Karpas-422 (cell line): Measurements from ENCODE around the gene RPUSD3. TPM values are rescaled to one million over a fixed set of nuclear protein-coding genes. Genes with fewer than 3 reads are reported as not detected.
"Not testable (repeated sequence)": the region's sequence is repeated elsewhere in the genome, so short reads cannot be mapped to it uniquely, and the experiment has no call there.

ENCODE experiments used
- DNase-seq: peaks from one replicate; pipeline ENCODE4 v3.0.0-alpha.2; 2015
- H2AFZ ChIP-seq: fragments of 200-600 bp; sonication (generic); 2 replicates; pipeline ENCODE4 v1.6.1; 2014; ENCODE audit warnings: antibody characterized with exemption, low read length, mixed read lengths
- H3K27ac ChIP-seq: fragments of 200-600 bp; sonication (generic); 2 replicates; pipeline ENCODE4 v1.5.1; 2014; ENCODE audit warnings: mild to moderate bottlenecking, low read length, moderate library complexity
- H3K27me3 ChIP-seq: fragments of 200-600 bp; sonication (generic); 2 replicates; pipeline ENCODE4 v1.6.1; 2014; ENCODE audit warnings: low read length, mixed read lengths
- H3K36me3 ChIP-seq: fragments of 200-600 bp; sonication (generic); 2 replicates; pipeline ENCODE4 v1.6.1; 2014; ENCODE audit warnings: low read length, mixed read lengths; ENCODE audit not compliant: insufficient read depth
- H3K4me1 ChIP-seq: fragments of 200-600 bp; sonication (generic); 2 replicates; pipeline ENCODE4 v1.6.1; 2014; ENCODE audit warnings: mild to moderate bottlenecking, low read length, mixed read lengths
- H3K4me2 ChIP-seq: fragments of 200-600 bp; sonication (generic); 2 replicates; pipeline ENCODE4 v1.6.1; 2014; ENCODE audit warnings: low read length, low read depth, mild to moderate bottlenecking; ENCODE audit not compliant: poor library complexity, severe bottlenecking
- H3K4me3 ChIP-seq: fragments of 200-600 bp; sonication (generic); 2 replicates; pipeline ENCODE4 v1.5.1; 2014; ENCODE audit warnings: mild to moderate bottlenecking, antibody characterized with exemption, low read length, mixed read lengths
- H3K79me2 ChIP-seq: fragments of 200-600 bp; sonication (generic); 2 replicates; pipeline ENCODE4 v1.6.1; 2014; ENCODE audit warnings: mild to moderate bottlenecking, low read length, mixed read lengths
- H3K9ac ChIP-seq: fragments of 200-600 bp; sonication (generic); 2 replicates; pipeline ENCODE4 v1.6.0; 2014; ENCODE audit warnings: low read length
- H3K9me2 ChIP-seq: fragments of 200-600 bp; sonication (generic), shearing (Covaris generic); replicated peaks from 2 replicates; pipeline ENCODE4 v1.6.0; 2014; ENCODE audit warnings: mild to moderate bottlenecking, low read length, moderate library complexity; ENCODE audit not compliant: insufficient read depth
- H3K9me3 ChIP-seq: fragments of 300-700, 200-600 bp; sonication (generic); 2 replicates; pipeline ENCODE4 v1.6.1; 2014; ENCODE audit warnings: low read length, mixed read lengths
- H4K20me1 ChIP-seq: fragments of 200-600 bp; sonication (generic); 2 replicates; pipeline ENCODE4 v1.6.1; 2014; ENCODE audit warnings: mild to moderate bottlenecking, antibody characterized with exemption, low read length, low read depth; ENCODE audit not compliant: insufficient read depth
- total RNA-seq: library from RNA; depleted of rRNA; stranded (reverse); fragments of >200 nt; shearing (Covaris generic); gene quantifications from 2 replicates; pipeline ENCODE4 v1.2.3, GENCODE V29; 2014; ENCODE audit warnings: low replicate concordance

RPUSD3 gene
- total RNA-seq, 1 experiment from 2014 or later = 62.5 TPM

- not testable (repeated sequence) for H3K9me2 ChIP-seq, H3K9me3 ChIP-seq, H3K4me1 ChIP-seq, H3K9ac ChIP-seq, H3K36me3 ChIP-seq, H3K4me3 ChIP-seq, H3K27me3 ChIP-seq, H3K79me2 ChIP-seq, H3K27ac ChIP-seq, H4K20me1 ChIP-seq, DNase-seq, H3K4me2 ChIP-seq, H2AFZ ChIP-seq
These were observed 28.3 kb upstream of the RPUSD3 start for GRCh38 chr3:9872067-9872466.

- H3K79me2 ChIP-seq = no peaks in the 10 kb centered on the region
- no peak overlapping the region for H3K4me2 ChIP-seq
- no peaks in the 10 kb centered on the region for H3K4me1 ChIP-seq
- H4K20me1 ChIP-seq = no peaks in the 10 kb centered on the region
- H3K27ac ChIP-seq = no peak overlapping the region
- H3K9ac ChIP-seq = no peak overlapping the region
- no peak overlapping the region for H2AFZ ChIP-seq
- H3K36me3 ChIP-seq = no peaks in the 10 kb centered on the region
- H3K27me3 ChIP-seq = no peaks in the 10 kb centered on the region
- no peaks in the 10 kb centered on the region for H3K9me2 ChIP-seq
- no peak for DNase-seq
- H3K9me3 ChIP-seq = no peaks in the 10 kb centered on the region
- H3K4me3 ChIP-seq = no peak overlapping the region
These were observed 27.2 kb upstream of the RPUSD3 start for GRCh38 chr3:9870978-9871377.

GRCh38 chr3:9869955-9870354 lies 26.1 kb upstream of the RPUSD3 start:
- H3K27ac ChIP-seq = no peak overlapping the region
- H4K20me1 ChIP-seq = no peaks in the 10 kb centered on the region
- no peaks in the 10 kb centered on the region for H3K9me3 ChIP-seq
- no peaks in the 10 kb centered on the region for H3K9me2 ChIP-seq
- H3K4me2 ChIP-seq = no peak overlapping the region
- no peak overlapping the region for H3K9ac ChIP-seq
- H2AFZ ChIP-seq = no peak overlapping the region
- no peak for DNase-seq
- no peaks in the 10 kb centered on the region for H3K36me3 ChIP-seq
- H3K27me3 ChIP-seq = no peaks in the 10 kb centered on the region
- no peak overlapping the region for H3K4me3 ChIP-seq
- no peaks in the 10 kb centered on the region for H3K79me2 ChIP-seq
- no peaks in the 10 kb centered on the region for H3K4me1 ChIP-seq

- Histone ChIP-seq H3K36me3 (no peaks in the 10 kb centered on the region), H3K4me3 (no peak overlapping the region), H3K4me2 (no peak overlapping the region), H2AFZ (no peak overlapping the region), H3K79me2 (no peaks in the 10 kb centered on the region), H3K9me2 (no peaks in the 10 kb centered on the region), H3K9me3 (no peaks in the 10 kb centered on the region), H3K27ac (no peak overlapping the region), H4K20me1 (no peaks in the 10 kb centered on the region), H3K9ac (no peak overlapping the region), H3K4me1 (no peaks in the 10 kb centered on the region), H3K27me3 (no peaks in the 10 kb centered on the region)
- no peak for DNase-seq
These were observed 23.3 kb upstream of the RPUSD3 start for GRCh38 chr3:9867106-9867505.

- Histone ChIP-seq H3K4me3 (no peak overlapping the region), H3K36me3 (no peaks in the 10 kb centered on the region), H3K9me2 (no peaks in the 10 kb centered on the region), H3K9me3 (no peaks in the 10 kb centered on the region), H3K4me2 (no peak overlapping the region), H3K27me3 (no peaks in the 10 kb centered on the region), H3K27ac (no peak overlapping the region), H2AFZ (no peak overlapping the region), H4K20me1 (no peaks in the 10 kb centered on the region), H3K4me1 (no peaks in the 10 kb centered on the region), H3K9ac (no peak overlapping the region), H3K79me2 (no peaks in the 10 kb centered on the region)
- DNase-seq = no peak
These were observed 22.8 kb upstream of the RPUSD3 start for GRCh38 chr3:9866639-9867038.

- not testable (repeated sequence) for H3K4me2 ChIP-seq, H3K4me1 ChIP-seq, H3K36me3 ChIP-seq, H3K4me3 ChIP-seq, H3K79me2 ChIP-seq, H4K20me1 ChIP-seq, H3K9ac ChIP-seq, DNase-seq, H3K9me2 ChIP-seq, H3K27ac ChIP-seq, H3K9me3 ChIP-seq, H3K27me3 ChIP-seq, H2AFZ ChIP-seq
These were observed 21.4 kb upstream of the RPUSD3 start for GRCh38 chr3:9865125-9865637.

GRCh38 chr3:9864200-9864927 lies 20.6 kb upstream of the RPUSD3 start:
- Histone ChIP-seq H2AFZ (no peak overlapping the region), H3K36me3 (no peaks in the 10 kb centered on the region), H3K4me1 (no peaks in the 10 kb centered on the region), H4K20me1 (no peaks in the 10 kb centered on the region), H3K9me2 (no peaks in the 10 kb centered on the region), H3K27ac (no peak overlapping the region), H3K27me3 (no peaks in the 10 kb centered on the region), H3K79me2 (no peaks in the 10 kb centered on the region), H3K4me2 (no peak overlapping the region), H3K9me3 (no peaks in the 10 kb centered on the region), H3K4me3 (no peak overlapping the region), H3K9ac (no peak overlapping the region)
- no peak for DNase-seq

GRCh38 chr3:9863058-9863772 lies 19.4 kb upstream of the RPUSD3 start:
- DNase-seq = no peak
- Histone ChIP-seq H3K4me1 (no peaks in the 10 kb centered on the region), H3K9me3 (no peaks in the 10 kb centered on the region), H3K9ac (no peak overlapping the region), H2AFZ (no peak overlapping the region), H3K36me3 (no peaks in the 10 kb centered on the region), H3K9me2 (no peaks in the 10 kb centered on the region), H3K79me2 (no peaks in the 10 kb centered on the region), H3K27ac (no peak overlapping the region), H3K4me2 (no peak overlapping the region), H3K4me3 (no peak overlapping the region), H4K20me1 (no peaks in the 10 kb centered on the region), H3K27me3 (no peaks in the 10 kb centered on the region)
